Smooth muscle cell (in vitro differentiated cells): ENCODE results near the gene LUC7L. TPM values are rescaled to one million over a fixed set of nuclear protein-coding genes. Genes with fewer than 3 reads are reported as not detected.

ENCODE experiments used
- DNase-seq: peaks from one replicate; lab custom pipeline; 2025; ENCODE audit not compliant: unreplicated experiment; lab: John Stamatoyannopoulos, UW
- H2AFZ ChIP-seq: fragments of 200-600 bp; sonication (generic); 2 replicates; pipeline ENCODE4 v1.6.0; 2016; ENCODE audit warnings: antibody characterized with exemption, low read depth, mild to moderate bottlenecking
- H3F3A ChIP-seq: fragments of 200-600 bp; sonication (generic); 2 replicates; pipeline ENCODE4 v1.6.0; 2017; ENCODE audit warnings: antibody characterized with exemption, low read depth
- H3K27ac ChIP-seq: fragments of 200-600 bp; sonication (generic); 2 replicates; pipeline ENCODE4 v1.5.1; 2016; ENCODE audit warnings: low read depth, mild to moderate bottlenecking
- H3K27me3 ChIP-seq: fragments of 200-600 bp; sonication (generic); 2 replicates; pipeline ENCODE4 v1.6.1; 2016; ENCODE audit warnings: low read depth, mild to moderate bottlenecking
- H3K36me3 ChIP-seq: fragments of 200-600 bp; sonication (generic); 2 replicates; pipeline ENCODE4 v1.5.1; 2016; ENCODE audit warnings: low read depth
- H3K4me1 ChIP-seq: fragments of 200-600 bp; sonication (generic); 2 replicates; pipeline ENCODE4 v1.5.1; 2016; ENCODE audit warnings: low read depth
- H3K4me2 ChIP-seq: fragments of 200-600 bp; sonication (generic); 2 replicates; pipeline ENCODE4 v1.6.0; 2016; ENCODE audit warnings: mild to moderate bottlenecking
- H3K4me3 ChIP-seq: fragments of 200-600 bp; sonication (generic); 2 replicates; pipeline ENCODE4 v1.5.1; 2016; ENCODE audit warnings: mild to moderate bottlenecking
- H3K79me2 ChIP-seq: fragments of 200-600 bp; sonication (generic); 2 replicates; pipeline ENCODE4 v1.6.0; 2016; ENCODE audit warnings: low read depth, mild to moderate bottlenecking
- H3K9ac ChIP-seq: fragments of 200-600 bp; sonication (generic); 2 replicates; pipeline ENCODE4 v1.6.0; 2016; ENCODE audit warnings: low read depth
- H3K9me3 ChIP-seq: fragments of 200-600 bp; sonication (generic); replicated peaks from 2 replicates; pipeline ENCODE4 v1.5.1; 2016; ENCODE audit warnings: low read depth
- H4K20me1 ChIP-seq: fragments of 200-600 bp; sonication (generic); 2 replicates; pipeline ENCODE4 v1.6.0; 2016; ENCODE audit warnings: low read depth
- WGBS: methylation state at CpG from one replicate; pipeline ENCODE4 v1.1.7; 2016; ENCODE audit warnings: low lambda C conversion rate; 5-methylcytosine and 5-hydroxymethylcytosine counted together
- polyA plus RNA-seq: library from polyadenylated mRNA; unstranded; fragments of >200 nt; fragmentation: Nextera tagmentation; extraction: Ambion mirVana; gene quantifications from 2 replicates; pipeline ENCODE4 v1.2.1, GENCODE V29; 2016
- total RNA-seq: library from RNA; depleted of rRNA; stranded (reverse); fragments of >200 nt; gene quantifications from 2 replicates; pipeline ENCODE4 v1.2.3, GENCODE V29; 2014
- TF ChIP-seq, protein P1 (sequence below): fragments of 200-600 bp; sonication (generic); IDR thresholded peaks from 2 replicates; pipeline ENCODE4 v1.5.1; 2017; ENCODE audit warnings: borderline replicate concordance, mild to moderate bottlenecking, antibody characterized with exemption; ENCODE audit not compliant: insufficient read depth, poor library complexity, severe bottlenecking

The LUC7L gene
- total and polyA plus RNA-seq, 2 experiments from 2014 or later: 56.2 to 70.6 TPM

DNA sequence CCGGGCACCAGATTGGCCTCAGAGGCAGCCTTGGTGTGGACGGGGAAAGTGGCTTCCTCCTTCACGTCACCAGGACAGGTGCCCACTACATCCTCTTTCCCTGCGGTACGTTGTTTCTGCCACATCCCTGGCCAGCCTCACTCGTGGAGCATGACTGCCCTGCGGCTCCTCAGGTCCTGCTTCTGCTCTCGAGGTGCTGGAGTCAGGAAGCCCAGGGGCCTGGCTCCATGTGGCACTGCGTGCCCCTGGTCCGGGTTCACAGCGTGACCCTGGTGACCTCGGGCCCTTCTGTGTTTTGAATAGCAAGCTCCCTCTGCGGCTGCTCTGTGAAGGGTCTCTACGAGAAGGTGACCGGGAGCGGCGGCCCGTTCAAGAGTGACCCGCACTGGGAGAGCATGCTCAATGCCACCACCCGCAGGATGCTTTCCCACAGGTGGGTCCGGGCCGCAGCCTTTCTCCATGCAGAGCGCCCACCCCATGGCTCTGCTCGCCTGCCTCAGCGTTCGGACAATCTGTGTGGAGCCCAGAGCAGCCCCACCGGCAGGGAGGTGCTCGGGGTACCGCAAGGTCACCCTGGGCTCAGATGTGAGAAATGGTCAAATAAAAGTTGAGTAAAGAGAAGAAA is 33.0 kb upstream of the LUC7L start:
- WGBS: 98% methylated on average over 29 of the region's 29 CpGs

DNA sequence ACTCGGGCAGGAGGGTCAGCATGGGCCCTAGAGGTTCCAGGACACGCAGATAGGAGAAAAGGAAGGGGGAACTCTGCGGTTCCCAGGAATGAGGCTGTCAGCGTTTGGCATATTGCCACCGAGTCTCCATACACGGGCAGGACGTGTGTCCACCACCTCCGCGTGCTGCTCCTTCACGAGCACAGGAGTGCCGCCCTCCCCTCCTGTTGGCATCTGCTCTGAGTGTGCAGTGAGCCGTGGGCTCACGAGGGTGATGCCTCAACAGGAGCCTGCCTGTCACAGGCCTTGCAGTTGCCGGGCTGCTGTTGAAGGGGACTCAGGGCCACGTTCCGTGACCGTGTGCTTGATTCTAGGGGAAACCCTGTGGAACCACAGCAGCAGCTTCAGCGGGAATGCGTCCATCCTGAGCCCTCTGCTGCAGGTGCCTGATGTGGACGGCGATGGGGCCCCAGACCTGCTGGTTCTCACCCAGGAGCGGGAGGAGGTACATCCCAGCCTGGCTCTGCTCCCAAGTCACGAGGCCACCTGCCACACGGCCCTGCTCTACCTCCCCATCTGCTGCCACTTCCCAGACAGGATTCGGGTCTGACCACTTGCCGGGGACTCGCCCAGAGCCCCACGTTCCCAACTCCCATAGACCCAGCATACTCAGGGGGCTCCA is 31.9 kb upstream of the LUC7L start:
- Histone ChIP-seq H3K4me3 (no peak overlapping the region), H3K4me1 (no peaks in the 10 kb centered on the region), H3F3A (no peaks in the 10 kb centered on the region), H3K9ac (no peak overlapping the region), H4K20me1 (no peaks in the 10 kb centered on the region), H3K27me3 (no peaks in the 10 kb centered on the region), H3K79me2 (no peaks in the 10 kb centered on the region), H3K36me3 (no peaks in the 10 kb centered on the region), H2AFZ (no peak overlapping the region), H3K27ac (no peak overlapping the region), H3K4me2 (no peak overlapping the region), H3K9me3 (no peaks in the 10 kb centered on the region)
- DNase-seq: no peak
- TF ChIP-seq, protein P1, sequence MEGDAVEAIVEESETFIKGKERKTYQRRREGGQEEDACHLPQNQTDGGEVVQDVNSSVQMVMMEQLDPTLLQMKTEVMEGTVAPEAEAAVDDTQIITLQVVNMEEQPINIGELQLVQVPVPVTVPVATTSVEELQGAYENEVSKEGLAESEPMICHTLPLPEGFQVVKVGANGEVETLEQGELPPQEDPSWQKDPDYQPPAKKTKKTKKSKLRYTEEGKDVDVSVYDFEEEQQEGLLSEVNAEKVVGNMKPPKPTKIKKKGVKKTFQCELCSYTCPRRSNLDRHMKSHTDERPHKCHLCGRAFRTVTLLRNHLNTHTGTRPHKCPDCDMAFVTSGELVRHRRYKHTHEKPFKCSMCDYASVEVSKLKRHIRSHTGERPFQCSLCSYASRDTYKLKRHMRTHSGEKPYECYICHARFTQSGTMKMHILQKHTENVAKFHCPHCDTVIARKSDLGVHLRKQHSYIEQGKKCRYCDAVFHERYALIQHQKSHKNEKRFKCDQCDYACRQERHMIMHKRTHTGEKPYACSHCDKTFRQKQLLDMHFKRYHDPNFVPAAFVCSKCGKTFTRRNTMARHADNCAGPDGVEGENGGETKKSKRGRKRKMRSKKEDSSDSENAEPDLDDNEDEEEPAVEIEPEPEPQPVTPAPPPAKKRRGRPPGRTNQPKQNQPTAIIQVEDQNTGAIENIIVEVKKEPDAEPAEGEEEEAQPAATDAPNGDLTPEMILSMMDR: no peak
- 96% methylated on average over 25 of the region's 28 CpGs for WGBS

More for the DNA sequence above, 33.0 kb upstream of the LUC7L start:
- Histone ChIP-seq H3K36me3 (no peaks in the 10 kb centered on the region), H2AFZ (no peak overlapping the region), H3K27me3 (no peaks in the 10 kb centered on the region), H3K79me2 (no peaks in the 10 kb centered on the region), H3F3A (no peaks in the 10 kb centered on the region), H3K9ac (no peak overlapping the region), H3K4me1 (no peaks in the 10 kb centered on the region), H3K4me2 (no peak overlapping the region), H4K20me1 (no peaks in the 10 kb centered on the region), H3K27ac (no peak overlapping the region), H3K4me3 (no peak overlapping the region), H3K9me3 (no peaks in the 10 kb centered on the region)
- no peak for DNase-seq
- TF ChIP-seq, protein P1: no peak

DNA sequence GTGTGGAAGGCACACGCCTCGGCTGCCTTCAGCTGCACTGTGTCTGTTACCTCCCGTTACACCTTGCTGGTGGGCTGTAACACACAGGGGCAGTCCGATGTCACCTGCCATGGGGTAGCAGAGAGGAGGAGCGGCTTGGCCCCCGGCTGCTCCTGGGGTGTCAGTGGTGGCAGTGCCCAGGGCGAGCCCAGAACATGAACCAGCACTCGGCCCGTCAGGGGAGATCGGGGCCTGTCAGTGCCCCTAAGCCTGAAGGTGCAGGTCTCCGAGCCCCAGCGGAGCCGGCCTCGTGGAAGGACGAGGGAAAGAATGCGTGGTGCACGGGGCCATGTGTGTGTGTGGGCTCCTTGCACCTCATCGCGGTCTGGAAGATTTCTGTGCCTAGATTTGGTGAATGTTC is 31.1 kb upstream of the LUC7L start:
- Histone ChIP-seq H3K4me2 (no peak overlapping the region), H3K79me2 (no peaks in the 10 kb centered on the region), H3K9me3 (no peaks in the 10 kb centered on the region), H3K9ac (no peak overlapping the region), H3K4me1 (no peaks in the 10 kb centered on the region), H3K4me3 (no peak overlapping the region), H3F3A (no peaks in the 10 kb centered on the region), H3K27ac (no peak overlapping the region), H3K27me3 (no peaks in the 10 kb centered on the region), H2AFZ (no peak overlapping the region), H3K36me3 (no peaks in the 10 kb centered on the region), H4K20me1 (no peaks in the 10 kb centered on the region)
- DNase-seq: no peak
- 96% methylated on average over 19 of the region's 19 CpGs for WGBS
- TF ChIP-seq, protein P1: no peak
